ENCODE results near the gene RGL4. TPM values are rescaled to one million over a fixed set of nuclear protein-coding genes. Genes with fewer than 3 reads are reported as not detected.

Gene RGL4
- total RNA-seq, 1 donor from 2014 or later = 0.40 TPM

- peak; percentile 74 for DNase-seq (ENCODE audit: low read depth)
Observed at GRCh38 chr22:23677701-23677995, 13.2 kb upstream of the RGL4 start.

GRCh38 chr22:23678133-23678532 lies 12.7 kb upstream of the RGL4 start:
- no peak for DNase-seq (ENCODE audit: low read depth)

GRCh38 chr22:23681026-23681809 lies 9.6 kb upstream of the RGL4 start:
- DNase-seq (ENCODE audit: low read depth) = no peak

GRCh38 chr22:23682077-23682476 lies 8.7 kb upstream of the RGL4 start:
- no peak for DNase-seq (ENCODE audit: low read depth)

- no peak for DNase-seq (ENCODE audit: low read depth)
Observed at GRCh38 chr22:23682827-23683355, 7.9 kb upstream of the RGL4 start.

GRCh38 chr22:23683545-23683944 lies 7.3 kb upstream of the RGL4 start:
- DNase-seq (ENCODE audit: low read depth) = no peak

- peak; percentile 84 for DNase-seq (ENCODE audit: low read depth)
Observed at GRCh38 chr22:23684026-23684425, 6.8 kb upstream of the RGL4 start.

GRCh38 chr22:23684561-23685031 lies 6.2 kb upstream of the RGL4 start:
- DNase-seq (ENCODE audit: low read depth) = peak; percentile 82

- DNase-seq (ENCODE audit: low read depth) = peak; percentile 99
Observed at GRCh38 chr22:23685205-23685784, 5.5 kb upstream of the RGL4 start.

- DNase-seq (ENCODE audit: low read depth) = peak; percentile 81
Observed at GRCh38 chr22:23686416-23687024, 4.3 kb upstream of the RGL4 start.

GRCh38 chr22:23688121-23688520 lies 2.7 kb upstream of the RGL4 start:
- DNase-seq (ENCODE audit: low read depth) = no peak

GRCh38 chr22:23688571-23688970 lies 2.2 kb upstream of the RGL4 start:
- DNase-seq (ENCODE audit: low read depth) = no peak

GRCh38 chr22:23689414-23689813 lies 1.4 kb upstream of the RGL4 start:
- DNase-seq (ENCODE audit: low read depth) = no peak

GRCh38 chr22:23691748-23692423 lies 1.1 kb downstream of the RGL4 start:
- DNase-seq (ENCODE audit: low read depth) = no peak

- peak; percentile 99 for DNase-seq (ENCODE audit: low read depth)
Observed at GRCh38 chr22:23692598-23693291, 1.9 kb downstream of the RGL4 start.

GRCh38 chr22:23693979-23694680 lies 3.3 kb downstream of the RGL4 start:
- DNase-seq (ENCODE audit: low read depth) = no peak

GRCh38 chr22:23695141-23695540 lies 4.3 kb downstream of the RGL4 start:
- no peak for DNase-seq (ENCODE audit: low read depth)

GRCh38 chr22:23695571-23696325 lies 4.9 kb downstream of the RGL4 start:
- no peak for DNase-seq (ENCODE audit: low read depth)

- DNase-seq (ENCODE audit: low read depth) = peak; percentile 53
Observed at GRCh38 chr22:23696326-23696851, 5.6 kb downstream of the RGL4 start.

Measured in myocyte (in vitro differentiated cells).